D341Med (cell line): Measurements from ENCODE around the gene SPSB1.
A peak's percentile ranks its signal among the peaks of the same experiment; 100 is the strongest.
"Not testable (repeated sequence)": the region's sequence is repeated elsewhere in the genome, so short reads cannot be mapped to it uniquely, and the experiment has no call there.

ENCODE experiments used
- DNase-seq: peaks from one replicate; pipeline ENCODE4 v3.0.0; 2012; ENCODE audit warnings: low spot score

Gene SPSB1

GRCh38 chr1:9279172-9279840, 13.4 kb upstream of the SPSB1 start:
- DNase-seq: no peak

GRCh38 chr1:9280015-9280860, 12.5 kb upstream of the SPSB1 start:
- no peak for DNase-seq

- DNase-seq: no peak
Measured at GRCh38 chr1:9281071-9281827, 11.4 kb upstream of the SPSB1 start.

GRCh38 chr1:9281908-9282695, 10.6 kb upstream of the SPSB1 start:
- DNase-seq: no peak

GRCh38 chr1:9282696-9282955, 10.1 kb upstream of the SPSB1 start:
- DNase-seq: no peak

- DNase-seq: no peak
Measured at GRCh38 chr1:9284061-9284460, 8.6 kb upstream of the SPSB1 start.

GRCh38 chr1:9286556-9286955, 6.1 kb upstream of the SPSB1 start:
- no peak for DNase-seq

GRCh38 chr1:9289090-9289534, 3.6 kb upstream of the SPSB1 start:
- DNase-seq: no peak

- no peak for DNase-seq
Measured at GRCh38 chr1:9289711-9290485, 2.8 kb upstream of the SPSB1 start.

GRCh38 chr1:9291914-9292360, 757 bp upstream of the SPSB1 start:
- DNase-seq: no peak

- no peak for DNase-seq
Measured at GRCh38 chr1:9293241-9293532, 493 bp downstream of the SPSB1 start.

GRCh38 chr1:9293533-9294404, 1.1 kb downstream of the SPSB1 start:
- peak; percentile 66 for DNase-seq

- DNase-seq: no peak
Measured at GRCh38 chr1:9294405-9294773, 1.7 kb downstream of the SPSB1 start.

- DNase-seq: no peak
Measured at GRCh38 chr1:9294910-9295636, 2.4 kb downstream of the SPSB1 start.

- no peak for DNase-seq
Measured at GRCh38 chr1:9295884-9296283, 3.2 kb downstream of the SPSB1 start.

GRCh38 chr1:9296850-9297249, 4.2 kb downstream of the SPSB1 start:
- no peak for DNase-seq

- DNase-seq: no peak
Measured at GRCh38 chr1:9297831-9298230, 5.1 kb downstream of the SPSB1 start.

GRCh38 chr1:9298282-9298681, 5.6 kb downstream of the SPSB1 start:
- DNase-seq: no peak

- not testable (repeated sequence) for DNase-seq
Measured at GRCh38 chr1:9299571-9300541, 7.2 kb downstream of the SPSB1 start.
